Stimulated activated CD4-positive, alpha-beta T cell treated with anti-CD3 and anti-CD28 coated beads, Interleukin-2, amount 100 ng/mL, for 48 hours (primary cell): Measurements from ENCODE around the gene CTRB1.
"Not testable (repeated sequence)": the region's sequence is repeated elsewhere in the genome, so short reads cannot be mapped to it uniquely, and the experiment has no call there.

Experiments
- DNase-seq, 2 donors: peaks; one replicate each; pipeline ENCODE4 v3.0.0-alpha.2; 2020

The CTRB1 gene

GRCh38 chr16:75257886-75258806, 39.4 kb downstream of the CTRB1 start:
- DNase-seq, result no peak

GRCh38 chr16:75258807-75259141, 40.0 kb downstream of the CTRB1 start:
- no peak for DNase-seq

- DNase-seq, result no peak
Measured at GRCh38 chr16:75260851-75261589, 42.2 kb downstream of the CTRB1 start.

- no peak for DNase-seq
Measured at GRCh38 chr16:75261590-75262078, 42.8 kb downstream of the CTRB1 start.

- no peak for DNase-seq
Measured at GRCh38 chr16:75262104-75262799, 43.5 kb downstream of the CTRB1 start.

GRCh38 chr16:75262800-75263127, 44.0 kb downstream of the CTRB1 start:
- DNase-seq, result no peak

- no peak for DNase-seq
Measured at GRCh38 chr16:75263291-75263962, 44.6 kb downstream of the CTRB1 start.

GRCh38 chr16:75263963-75264445, 45.2 kb downstream of the CTRB1 start:
- DNase-seq, result no peak

- no peak for DNase-seq
Measured at GRCh38 chr16:75264457-75264998, 45.7 kb downstream of the CTRB1 start.

GRCh38 chr16:75264999-75265910, 46.5 kb downstream of the CTRB1 start:
- no peak for DNase-seq

GRCh38 chr16:75265911-75266701, 47.3 kb downstream of the CTRB1 start:
- no peak for DNase-seq

- no peak for DNase-seq
Measured at GRCh38 chr16:75266738-75267630, 48.2 kb downstream of the CTRB1 start.

GRCh38 chr16:75267631-75268264, 49.0 kb downstream of the CTRB1 start:
- DNase-seq, result no peak

- not testable (repeated sequence) for DNase-seq
Measured at GRCh38 chr16:75269358-75269757, 50.6 kb downstream of the CTRB1 start.

- no peak for DNase-seq
Measured at GRCh38 chr16:75271441-75272096, 52.8 kb downstream of the CTRB1 start.

- DNase-seq, result no peak
Measured at GRCh38 chr16:75272097-75272551, 53.3 kb downstream of the CTRB1 start.

- DNase-seq, result not testable (repeated sequence)
Measured at GRCh38 chr16:75272629-75273028, 53.8 kb downstream of the CTRB1 start.
